HEK293 (cell line): ENCODE results near the gene KIF5B.

Experiments used
- SP2 ChIP-seq: fragments of 450-650 bp; formaldehyde crosslinking; IDR thresholded peaks from 2 replicates; pipeline ENCODE4 v1.5.1; 2016; ENCODE audit warnings: missing biosample characterization, missing genetic modification characterization
- ZFP37 ChIP-seq: fragments of 450-650 bp; formaldehyde crosslinking; IDR thresholded peaks from 2 replicates; pipeline ENCODE4 v1.5.1; 2016; ENCODE audit warnings: missing biosample characterization, missing genetic modification characterization
- ZNF23 ChIP-seq: fragments of 450-650 bp; formaldehyde crosslinking; IDR thresholded peaks from 2 replicates; pipeline ENCODE4 v1.5.1; 2016; ENCODE audit warnings: missing biosample characterization, missing genetic modification characterization, borderline replicate concordance
- TF ChIP-seq, protein P1 (sequence below): fragments of 450-650 bp; formaldehyde crosslinking; IDR thresholded peaks from 2 replicates; pipeline ENCODE4 v1.5.1; 2016; ENCODE audit warnings: missing biosample characterization, missing genetic modification characterization

DNA sequence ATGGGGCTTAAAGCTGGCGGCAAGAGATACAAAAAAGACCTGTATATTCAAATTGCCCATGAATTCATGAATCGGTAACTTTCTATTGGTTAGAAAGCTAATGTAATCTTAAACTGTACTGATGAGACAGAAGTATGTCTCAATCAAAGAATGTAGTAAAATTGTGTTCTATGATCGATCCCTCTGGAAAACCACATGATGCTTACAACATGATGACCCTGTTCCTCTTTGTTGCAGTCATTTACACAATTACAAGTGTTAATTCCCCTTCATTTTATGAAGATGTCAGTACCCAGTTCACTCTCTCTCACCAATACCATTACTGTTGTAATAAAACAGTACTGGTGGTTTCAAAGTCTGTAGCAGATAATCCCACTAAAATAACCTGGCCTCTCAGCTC is 10.1 kb downstream of the KIF5B start:
- TF ChIP-seq ZFP37 = no peak
- TF ChIP-seq SP2 (tag by site-specific recombination) = no peak
- TF ChIP-seq, protein P1, sequence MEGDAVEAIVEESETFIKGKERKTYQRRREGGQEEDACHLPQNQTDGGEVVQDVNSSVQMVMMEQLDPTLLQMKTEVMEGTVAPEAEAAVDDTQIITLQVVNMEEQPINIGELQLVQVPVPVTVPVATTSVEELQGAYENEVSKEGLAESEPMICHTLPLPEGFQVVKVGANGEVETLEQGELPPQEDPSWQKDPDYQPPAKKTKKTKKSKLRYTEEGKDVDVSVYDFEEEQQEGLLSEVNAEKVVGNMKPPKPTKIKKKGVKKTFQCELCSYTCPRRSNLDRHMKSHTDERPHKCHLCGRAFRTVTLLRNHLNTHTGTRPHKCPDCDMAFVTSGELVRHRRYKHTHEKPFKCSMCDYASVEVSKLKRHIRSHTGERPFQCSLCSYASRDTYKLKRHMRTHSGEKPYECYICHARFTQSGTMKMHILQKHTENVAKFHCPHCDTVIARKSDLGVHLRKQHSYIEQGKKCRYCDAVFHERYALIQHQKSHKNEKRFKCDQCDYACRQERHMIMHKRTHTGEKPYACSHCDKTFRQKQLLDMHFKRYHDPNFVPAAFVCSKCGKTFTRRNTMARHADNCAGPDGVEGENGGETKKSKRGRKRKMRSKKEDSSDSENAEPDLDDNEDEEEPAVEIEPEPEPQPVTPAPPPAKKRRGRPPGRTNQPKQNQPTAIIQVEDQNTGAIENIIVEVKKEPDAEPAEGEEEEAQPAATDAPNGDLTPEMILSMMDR (tag by site-specific recombination) = no peak
- no peak for TF ChIP-seq ZNF23
